Endothelial cell of umbilical vein (primary cell): ENCODE measurements around the gene TSTD2. TPM values are rescaled to one million over a fixed set of nuclear protein-coding genes. Genes with fewer than 3 reads are reported as not detected.

Source experiments
- BruUV-seq: library from RNA; stranded (reverse); fragments of 400-500 nt; replicated peaks from 2 replicates; lab custom pipeline; 2021; lab: Mats Ljungman, UMichigan
- CTCF ChIA-PET: fragments of 300-600, 350-600 bp; sonication (Branson Sonifier 250); formaldehyde crosslinking; loops from one replicate; lab custom pipeline; 2021; ENCODE audit warnings: antibody characterized with exemption, inconsistent platforms; lab: Charles Lee
- POLR2A ChIA-PET: fragments of 300-600, 350-600 bp; sonication (Branson Sonifier 250); formaldehyde crosslinking; loops from one replicate; lab custom pipeline; 2021; ENCODE audit warnings: antibody characterized with exemption, inconsistent platforms; lab: Charles Lee
- DNase-seq: peaks from one replicate; pipeline ENCODE4 v3.0.0-alpha.2; 2011; ENCODE audit warnings: low read depth, low spot score
- FAIRE-seq: peaks from 2 replicates; lab custom pipeline; 2011; peaks lifted over from hg19 to GRCh38; lab: Jason Lieb, UNC
- H2AFZ ChIP-seq: 2 replicates; pipeline ENCODE4 v1.6.0; 2012; ENCODE audit warnings: low read depth, low read length, control low read depth, inconsistent platforms
- H3K27ac ChIP-seq: 2 replicates; pipeline ENCODE4 v1.5.1; 2011; ENCODE audit warnings: low read depth, mild to moderate bottlenecking, control low read depth, low read length, moderate library complexity; ENCODE audit not compliant: insufficient read depth
- H3K27me3 ChIP-seq, 2 experiments: 2 replicates each; pipeline versions ENCODE4 v1.6.0 to v1.6.1; 2011; ENCODE audit warnings: low read length in 2 of 2, mixed read lengths in 1 of 2; ENCODE audit not compliant: control insufficient read depth in 2 of 2, insufficient read depth in 2 of 2
- H3K36me3 ChIP-seq, 2 experiments: 2 replicates in 1 of 2; 3 replicates in 1 of 2; pipeline ENCODE4 v1.5.1; 2011; ENCODE audit warnings: low read length in 2 of 2, mild to moderate bottlenecking in 1 of 2, moderate library complexity in 1 of 2; ENCODE audit not compliant: control insufficient read depth in 2 of 2, insufficient read depth in 2 of 2; ENCODE audit errors: extremely low read depth in 1 of 2
- H3K4me1 ChIP-seq: 3 replicates; pipeline ENCODE4 v1.5.1; 2011; ENCODE audit warnings: mild to moderate bottlenecking, low read length; ENCODE audit not compliant: control insufficient read depth, insufficient read depth; ENCODE audit errors: extremely low read depth
- H3K4me2 ChIP-seq: 2 replicates; pipeline ENCODE4 v1.6.1; 2011; ENCODE audit warnings: low read length, control low read depth, mixed read lengths; ENCODE audit not compliant: insufficient read depth
- H3K4me3 ChIP-seq, 3 experiments: fragments of 200-600 bp in 1 of 3; sonication (generic), shearing (Covaris generic) in 1 of 3; replicated peaks in 1 of 3; 2 replicates each; pipeline ENCODE4 v1.5.1; 2011 to 2016; ENCODE audit warnings: control low read depth in 3 of 3, low read length in 3 of 3, mild to moderate bottlenecking in 2 of 3, inconsistent platforms in 1 of 3, low read depth in 1 of 3, moderate library complexity in 1 of 3; ENCODE audit not compliant: insufficient read depth in 1 of 3
- H3K79me2 ChIP-seq: 2 replicates; pipeline ENCODE4 v1.6.0; 2012; ENCODE audit warnings: low read length, inconsistent platforms; ENCODE audit not compliant: control insufficient read depth, insufficient read depth
- H3K9ac ChIP-seq: replicated peaks from 2 replicates; pipeline ENCODE3; 2011; ENCODE audit warnings: low read length, control low read depth; ENCODE audit not compliant: insufficient read depth; ENCODE audit errors: extremely low read depth
- H3K9me1 ChIP-seq: replicated peaks from 3 replicates; pipeline ENCODE4 v1.6.0; 2011; ENCODE audit warnings: mild to moderate bottlenecking, low read length; ENCODE audit not compliant: control insufficient read depth, insufficient read depth; ENCODE audit errors: extremely low read depth
- H3K9me3 ChIP-seq: replicated peaks from 2 replicates; pipeline ENCODE4 v1.5.1; 2012; ENCODE audit warnings: low read length, inconsistent platforms; ENCODE audit not compliant: control insufficient read depth, insufficient read depth
- H4K20me1 ChIP-seq: replicated peaks from 2 replicates; pipeline ENCODE3; 2011; ENCODE audit warnings: mild to moderate bottlenecking, low read length; ENCODE audit not compliant: control insufficient read depth, insufficient read depth; ENCODE audit errors: extremely low read depth
- CTCF ChIP-seq, 2 donors: IDR thresholded peaks; 1 replicate in 1 of 2; 2 replicates in 1 of 2; pipeline ENCODE4 v1.5.1; 2011; ENCODE audit warnings: low read length in 2 of 2, mild to moderate bottlenecking in 2 of 2, moderate library complexity in 2 of 2, control low read depth in 1 of 2, inconsistent platforms in 1 of 2, low read depth in 1 of 2; ENCODE audit not compliant: insufficient read depth in 1 of 2; ENCODE audit errors: extremely low read depth in 1 of 2
- EZH2 ChIP-seq: IDR thresholded peaks from 2 replicates; pipeline ENCODE4 v1.6.1; 2012; ENCODE audit warnings: borderline replicate concordance, low read depth, mild to moderate bottlenecking, moderate library complexity, low read length, inconsistent platforms; ENCODE audit not compliant: severe bottlenecking
- FOS ChIP-seq: IDR thresholded peaks from 2 replicates; pipeline ENCODE4 v1.6.1; 2011; ENCODE audit warnings: mild to moderate bottlenecking, low read length, moderate library complexity, borderline replicate concordance; ENCODE audit not compliant: insufficient read depth
- GATA2 ChIP-seq: IDR thresholded peaks from 2 replicates; pipeline ENCODE4 v1.7.0; 2011; ENCODE audit warnings: low read depth, mild to moderate bottlenecking, moderate library complexity, mixed read lengths, low read length; ENCODE audit not compliant: insufficient read length, insufficient read depth
- JUN ChIP-seq: IDR thresholded peaks from 2 replicates; pipeline ENCODE4 v1.6.1; 2011; ENCODE audit warnings: borderline replicate concordance, low read depth; ENCODE audit not compliant: insufficient read length, insufficient read depth
- MAX ChIP-seq: IDR thresholded peaks from 2 replicates; pipeline ENCODE4 v1.6.1; 2011; ENCODE audit not compliant: insufficient read depth, insufficient read length
- MYC ChIP-seq: IDR thresholded peaks from one replicate; pipeline ENCODE4 v1.6.1; 2011; ENCODE audit warnings: mild to moderate bottlenecking, low read depth, low read length
- POLR2A ChIP-seq: IDR thresholded peaks from 2 replicates; pipeline ENCODE4 v1.6.1; 2012; ENCODE audit warnings: low read depth, mild to moderate bottlenecking, control low read depth, low read length
- POLR2AphosphoS5 ChIP-seq: IDR thresholded peaks from 2 replicates; pipeline ENCODE4 v1.6.1; 2012; ENCODE audit warnings: low read depth, mild to moderate bottlenecking, control low read depth, low read length, moderate library complexity; ENCODE audit not compliant: insufficient read depth
- dilution Hi-C: fragments of 300-500 bp; cut with MboI; formaldehyde crosslinking; loops from one replicate; pipeline ENCODE4 v1.15.0; 2019; ENCODE audit warnings: low sequenced_read_pairs; ENCODE audit not compliant: extremely low pct_ligation_motif_present
- intact Hi-C: fragments of 100-400 bp; cut with micrococcal nuclease; formaldehyde crosslinking; loops from one replicate; pipeline ENCODE4 v1.10.0; 2022
- polyA plus RNA-seq, 4 experiments: library from polyadenylated mRNA; depleted of rRNA in 3 of 4; stranded (reverse) in 3 of 4; unstranded in 1 of 4; fragments of >200 nt; gene quantifications; 2 replicates each; pipeline versions ENCODE4 v1.2.1 to v1.2.3, GENCODE V29; 2011 to 2012; ENCODE audit warnings: missing spikeins in 1 of 4
- total RNA-seq: library from RNA; stranded (reverse); gene quantifications from 2 replicates; pipeline ENCODE4 v1.2.3, GENCODE V29; 2021

The TSTD2 gene
- total and polyA plus RNA-seq, 2 donors (not counting 3 experiments of a cell fraction or from before 2014, with no cell fraction given) = 13.7 to 15.9 TPM

GRCh38 chr9:97551308-97551707, 81.9 kb downstream of the TSTD2 start:
- FAIRE-seq = no peak

More at GRCh38 chr9:97551308-97551707, 81.9 kb downstream of the TSTD2 start:
- no peak overlapping the region for H2AFZ ChIP-seq
- intact Hi-C loops (no loop called here), dilution Hi-C loops (no loop called here)
- no peaks in the 10 kb centered on the region for H4K20me1 ChIP-seq
- H3K27ac ChIP-seq = no peak overlapping the region
- no peaks in the 10 kb centered on the region for H3K9me3 ChIP-seq
- no peaks in the 10 kb centered on the region for H3K9me1 ChIP-seq
- H3K4me3 ChIP-seq = no peak overlapping the region
- no peaks in the 10 kb centered on the region for H3K36me3 ChIP-seq
- H3K4me2 ChIP-seq = no peak overlapping the region
- no peak overlapping the region for H3K9ac ChIP-seq
- CTCF ChIA-PET = no interaction called here
- no TSS peak for BruUV-seq
- no peak for DNase-seq
- H3K27me3 ChIP-seq = peaks cover 5 to 28% of the 10 kb centered on the region in 2 experiments
- no peaks in the 10 kb centered on the region for H3K79me2 ChIP-seq
- no peak for TF ChIP-seq MAX
- no peak for TF ChIP-seq POLR2AphosphoS5
- TF ChIP-seq MYC = no peak
- no peak for TF ChIP-seq CTCF (IDR thresholded peaks at IDR 0.05; ENCODE audit: extremely low read depth in 1 of 2, insufficient read depth in 1 of 2, low read depth in 1 of 2, low read length in 2 of 2)
- no peak for TF ChIP-seq EZH2
- TF ChIP-seq GATA2 = no peak
- TF ChIP-seq FOS = no peak
- no peak for TF ChIP-seq JUN
- TF ChIP-seq POLR2A = no peak
- H3K4me1 ChIP-seq = no peaks in the 10 kb centered on the region
- POLR2A ChIA-PET = no interaction called here
